NCI-H1417 treated with DMSO at 0.1 percent for 48 hours (cell line): ENCODE measurements around the gene ADAMTSL5.
"Not testable (repeated sequence)": the region's sequence is repeated elsewhere in the genome, so short reads cannot be mapped to it uniquely, and the experiment has no call there.

Source experiments
- DNase-seq: peaks from one replicate; lab custom pipeline; 2025; lab: John Stamatoyannopoulos, UW

Gene ADAMTSL5

GRCh38 chr19:1511318-1512317 lies 1.2 kb downstream of the ADAMTSL5 start:
- no peak for DNase-seq

- DNase-seq = no peak
These were observed 2.0 kb downstream of the ADAMTSL5 start for GRCh38 chr19:1510807-1511206.

- DNase-seq = no peak
These were observed 2.4 kb downstream of the ADAMTSL5 start for GRCh38 chr19:1510442-1510806.

- DNase-seq = no peak
These were observed 3.0 kb downstream of the ADAMTSL5 start for GRCh38 chr19:1509602-1510441.

- no peak for DNase-seq
These were observed 4.3 kb downstream of the ADAMTSL5 start for GRCh38 chr19:1508507-1508856.

GRCh38 chr19:1507763-1508506 lies 4.9 kb downstream of the ADAMTSL5 start:
- DNase-seq = peak; percentile 92

DNA sequence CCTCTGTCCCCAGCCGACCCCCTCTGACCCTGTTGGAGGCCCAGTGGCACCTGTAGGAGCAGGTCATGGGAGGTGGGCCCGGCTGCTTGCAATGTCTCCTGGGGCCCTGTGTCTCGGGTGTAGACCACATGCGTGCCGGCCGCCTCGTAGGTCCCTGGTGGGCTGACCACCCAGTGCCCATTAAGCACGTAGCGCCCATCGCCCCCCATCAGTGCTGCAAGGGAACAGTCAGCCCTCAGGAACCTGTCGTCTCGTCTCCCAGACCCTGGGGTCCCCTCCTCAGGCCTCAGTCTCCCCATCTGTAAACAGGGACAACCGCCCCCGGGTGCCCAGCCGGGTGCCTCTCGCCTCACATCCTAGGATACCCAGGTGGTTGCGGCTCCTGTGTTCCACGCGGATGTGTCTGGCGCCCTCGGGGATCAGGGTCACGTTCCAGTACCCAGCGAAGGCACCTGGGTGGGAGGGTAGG lies 5.6 kb downstream of the ADAMTSL5 start:
- no peak for DNase-seq

DNA sequence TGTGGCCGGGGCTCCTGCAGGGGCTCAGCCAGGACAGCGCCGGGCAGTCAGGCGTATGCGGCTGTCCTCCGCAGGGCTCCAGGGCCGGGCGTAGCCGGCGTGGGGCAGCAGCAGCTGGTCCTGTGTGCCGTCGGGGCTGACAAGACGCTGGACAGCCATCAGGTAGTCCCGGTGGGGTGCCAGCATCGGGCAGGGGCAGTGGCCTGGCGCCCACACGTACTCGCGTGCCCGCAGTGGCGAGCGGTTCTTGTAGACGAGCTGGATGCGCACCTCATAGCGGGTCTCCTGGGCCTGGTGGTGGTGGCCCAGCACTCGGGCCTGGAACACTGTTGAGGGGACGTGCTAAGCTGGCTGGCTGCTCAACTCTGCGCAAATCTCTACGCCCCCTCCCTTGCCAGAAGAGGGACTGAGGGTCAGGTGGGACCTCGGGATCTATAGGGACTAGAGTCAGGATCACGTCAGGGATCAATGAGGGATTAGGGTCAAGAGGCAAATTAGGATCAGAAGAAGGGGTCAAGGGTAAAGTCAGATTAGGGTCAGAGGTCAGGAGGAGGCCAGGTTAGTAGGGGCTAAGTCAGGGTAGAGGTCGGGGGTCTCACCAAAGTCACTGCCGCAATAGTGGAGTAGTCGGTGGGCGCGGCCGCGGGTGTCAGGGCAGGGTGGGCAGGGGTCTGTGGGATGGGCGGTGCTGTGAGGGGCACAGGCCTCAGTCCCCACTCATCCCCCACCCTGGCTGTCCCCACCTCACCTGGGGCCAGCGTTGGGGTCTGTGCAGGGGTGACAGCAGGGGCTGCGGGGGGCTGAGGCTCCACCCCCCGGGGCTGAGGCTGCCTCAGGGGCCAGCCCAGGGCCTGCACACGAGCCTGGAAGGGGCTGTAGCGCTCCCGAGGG lies 6.6 kb downstream of the ADAMTSL5 start:
- no peak for DNase-seq

GRCh38 chr19:1505012-1505411 lies 7.8 kb downstream of the ADAMTSL5 start:
- DNase-seq = no peak

DNA sequence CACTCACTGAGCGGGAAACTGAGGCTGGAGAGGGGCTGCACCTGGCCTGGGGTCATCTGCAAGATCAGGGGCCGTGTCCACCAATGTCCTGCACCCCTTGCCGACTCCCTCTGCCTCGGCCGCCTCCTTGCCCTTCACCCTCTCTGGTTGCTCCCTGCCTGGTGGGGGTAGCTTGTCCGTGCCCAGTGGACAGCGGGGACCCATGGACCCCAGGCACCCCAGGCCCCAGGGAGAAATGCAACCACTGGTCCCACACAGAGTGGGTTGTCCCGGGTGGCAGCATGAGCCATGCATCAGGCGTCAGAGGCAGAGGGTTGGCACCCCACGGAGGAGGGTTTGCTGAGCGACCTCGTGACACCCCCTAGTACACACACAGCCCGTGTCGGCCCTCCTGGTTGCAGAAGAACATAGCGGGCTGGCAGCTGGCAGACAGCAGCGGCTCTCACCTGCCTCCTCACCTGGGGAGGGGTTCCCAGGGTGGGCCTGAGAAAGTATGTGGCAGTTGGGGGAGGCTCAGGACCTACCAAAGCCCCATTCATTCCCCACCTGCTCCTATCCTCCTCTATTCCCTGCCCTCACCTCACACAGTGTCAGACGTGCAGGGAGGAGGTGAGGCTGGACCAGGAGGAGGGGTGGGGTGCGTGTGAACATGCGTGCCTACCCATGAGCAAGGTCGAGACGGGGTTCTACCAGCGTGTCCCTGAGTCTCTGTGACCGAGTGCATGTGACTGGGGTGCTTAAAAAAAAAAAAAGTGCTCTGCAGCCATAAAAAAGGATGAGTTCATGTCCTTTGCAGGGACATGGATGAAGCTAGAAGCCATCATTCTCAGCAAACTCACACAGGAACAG lies 8.7 kb downstream of the ADAMTSL5 start:
- no peak for DNase-seq

GRCh38 chr19:1503089-1503924 lies 9.5 kb downstream of the ADAMTSL5 start:
- DNase-seq = peak; percentile 6

DNA sequence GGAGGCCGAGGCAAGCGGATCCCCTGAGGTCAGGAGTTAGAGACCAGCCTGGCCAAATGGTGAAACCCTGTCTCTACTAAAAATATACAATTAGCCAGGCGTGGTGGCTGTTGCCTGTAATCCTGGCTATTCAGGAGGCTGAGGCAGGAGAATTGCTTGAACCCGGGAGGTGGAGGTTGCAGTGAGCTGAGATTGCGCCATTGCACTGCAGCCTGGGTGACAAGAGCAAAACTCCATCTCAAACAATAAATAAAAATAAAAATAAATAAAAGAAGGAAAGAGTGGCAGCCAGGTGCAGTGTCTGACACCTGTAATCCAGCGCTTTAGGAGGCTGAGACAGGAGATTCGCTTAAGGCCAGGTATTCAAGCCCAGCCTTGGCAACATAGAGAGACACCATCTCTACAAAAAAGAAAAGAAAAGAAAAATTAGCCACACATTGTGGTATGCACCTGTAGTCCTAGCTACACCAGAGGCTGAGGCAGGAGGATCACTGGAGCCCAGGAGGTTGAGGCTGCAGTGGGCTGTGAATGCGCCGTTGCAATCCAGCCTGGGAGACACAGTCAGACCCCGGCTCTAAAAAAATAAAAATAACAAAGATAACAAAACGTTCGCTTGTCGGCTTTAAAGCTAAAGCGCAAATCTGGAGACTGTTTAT lies 10.3 kb downstream of the ADAMTSL5 start:
- DNase-seq = no peak

- no peak for DNase-seq
These were observed 11.6 kb downstream of the ADAMTSL5 start for GRCh38 chr19:1501200-1501595.

GRCh38 chr19:1499231-1499630 lies 13.6 kb downstream of the ADAMTSL5 start:
- not testable (repeated sequence) for DNase-seq

DNA sequence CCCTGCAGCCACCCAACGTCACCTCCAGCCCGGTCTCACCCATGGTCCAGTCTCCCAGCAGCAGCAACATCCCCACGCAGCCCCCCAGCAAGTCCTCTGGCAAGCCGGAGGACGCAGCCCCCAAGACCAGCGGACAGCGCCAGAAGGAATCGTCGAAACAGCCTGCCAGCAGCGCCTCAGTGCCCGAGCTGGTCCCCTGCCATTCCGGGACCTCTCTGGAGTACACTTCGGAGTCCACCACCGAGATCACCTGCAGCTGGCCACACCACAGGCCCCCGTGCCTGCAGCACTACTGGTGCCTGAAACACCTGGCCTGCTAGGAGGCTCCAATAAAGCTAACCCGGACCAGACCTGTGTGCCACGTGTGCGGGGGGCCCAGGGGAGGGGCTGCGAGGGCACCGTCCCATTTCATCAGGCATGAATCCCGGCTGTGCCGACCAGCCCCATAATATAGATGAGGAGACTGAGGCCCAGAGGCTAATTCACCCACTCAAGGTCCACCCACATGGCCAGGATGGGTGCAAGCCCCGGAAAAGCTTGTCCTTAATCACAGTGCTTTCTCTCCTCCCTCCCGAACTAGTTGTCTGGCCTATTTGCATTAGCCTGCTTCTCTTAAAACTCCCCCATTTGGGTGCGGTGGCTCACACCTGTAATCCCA lies 15.1 kb downstream of the ADAMTSL5 start:
- no peak for DNase-seq

DNA sequence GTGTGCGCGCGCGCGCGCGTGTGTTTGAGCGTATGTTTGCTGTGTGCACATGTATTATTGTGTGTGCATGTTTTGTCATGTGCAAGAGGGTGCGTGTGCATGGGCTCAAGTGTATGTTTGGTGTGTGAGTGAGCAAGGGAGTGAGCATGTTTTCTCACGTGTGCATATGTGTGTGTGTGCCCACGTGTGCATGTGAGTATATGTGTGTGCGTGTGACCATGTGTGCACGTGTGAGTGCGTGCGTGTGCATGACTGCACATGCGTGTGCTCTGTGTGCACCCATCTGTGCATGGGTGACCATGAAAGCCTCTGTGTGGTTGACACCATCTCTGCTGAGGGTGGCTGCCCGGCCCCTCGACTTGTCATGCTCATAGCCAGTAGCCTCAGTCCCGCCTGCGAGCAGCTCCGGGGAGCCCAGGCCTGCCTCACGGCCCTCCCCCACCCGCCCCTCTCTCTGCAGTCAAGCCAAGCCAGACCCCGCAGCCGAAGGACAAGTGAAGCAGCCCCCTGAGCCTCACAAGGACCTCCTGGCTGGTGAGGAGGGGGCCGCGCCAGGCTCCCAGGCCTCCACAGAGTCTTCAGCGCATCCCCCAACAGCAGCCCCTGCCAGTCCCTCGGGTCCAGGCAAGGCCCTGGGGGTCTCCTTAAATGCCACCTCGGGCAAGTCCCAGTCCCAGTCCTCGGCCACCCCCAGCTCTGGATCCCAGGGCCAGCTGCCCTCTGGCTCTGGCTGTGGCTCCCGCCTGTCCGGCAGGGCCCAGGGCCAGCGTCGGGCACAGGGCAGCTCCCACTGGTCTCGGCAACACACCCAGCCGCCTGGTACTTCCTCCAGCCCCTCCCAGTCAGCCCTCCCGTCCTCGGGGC lies 15.9 kb downstream of the ADAMTSL5 start:
- DNase-seq = no peak
